ENCODE results near the gene FPR1. TPM values are rescaled to one million over a fixed set of nuclear protein-coding genes. Genes with fewer than 3 reads are reported as not detected.

The FPR1 gene
- total RNA-seq, 6 experiments from 2014 or later: 1.1 to 9.0 (median 5.2) TPM

- Histone ChIP-seq H3K27ac (no peak overlapping the region), H3K4me1 (no peaks in the 10 kb centered on the region), H3K27me3 (no peaks in the 10 kb centered on the region), H3K36me3 (no peaks in the 10 kb centered on the region), H3K9me3 (no peaks in the 10 kb centered on the region), H3K4me3 (no peak overlapping the region)
- no peak for ATAC-seq
- peak in 1 of 3 donors; percentile 34 for DNase-seq
- intact Hi-C loops (cut with DNase I): no loop called here
- WGBS (ENCODE audit: insufficient coverage, low coverage, low lambda C conversion rate, missing lambda C conversion rate): 72% methylated on average over 6 of the region's 9 CpGs
- TF ChIP-seq, protein P1, sequence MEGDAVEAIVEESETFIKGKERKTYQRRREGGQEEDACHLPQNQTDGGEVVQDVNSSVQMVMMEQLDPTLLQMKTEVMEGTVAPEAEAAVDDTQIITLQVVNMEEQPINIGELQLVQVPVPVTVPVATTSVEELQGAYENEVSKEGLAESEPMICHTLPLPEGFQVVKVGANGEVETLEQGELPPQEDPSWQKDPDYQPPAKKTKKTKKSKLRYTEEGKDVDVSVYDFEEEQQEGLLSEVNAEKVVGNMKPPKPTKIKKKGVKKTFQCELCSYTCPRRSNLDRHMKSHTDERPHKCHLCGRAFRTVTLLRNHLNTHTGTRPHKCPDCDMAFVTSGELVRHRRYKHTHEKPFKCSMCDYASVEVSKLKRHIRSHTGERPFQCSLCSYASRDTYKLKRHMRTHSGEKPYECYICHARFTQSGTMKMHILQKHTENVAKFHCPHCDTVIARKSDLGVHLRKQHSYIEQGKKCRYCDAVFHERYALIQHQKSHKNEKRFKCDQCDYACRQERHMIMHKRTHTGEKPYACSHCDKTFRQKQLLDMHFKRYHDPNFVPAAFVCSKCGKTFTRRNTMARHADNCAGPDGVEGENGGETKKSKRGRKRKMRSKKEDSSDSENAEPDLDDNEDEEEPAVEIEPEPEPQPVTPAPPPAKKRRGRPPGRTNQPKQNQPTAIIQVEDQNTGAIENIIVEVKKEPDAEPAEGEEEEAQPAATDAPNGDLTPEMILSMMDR (IDR thresholded peaks at IDR 0.05): no peak
- TF ChIP-seq POLR2A (IDR thresholded peaks at IDR 0.05): no peak
These were observed 54.4 kb downstream of the FPR1 start for GRCh38 chr19:51697169-51697776.

DNA sequence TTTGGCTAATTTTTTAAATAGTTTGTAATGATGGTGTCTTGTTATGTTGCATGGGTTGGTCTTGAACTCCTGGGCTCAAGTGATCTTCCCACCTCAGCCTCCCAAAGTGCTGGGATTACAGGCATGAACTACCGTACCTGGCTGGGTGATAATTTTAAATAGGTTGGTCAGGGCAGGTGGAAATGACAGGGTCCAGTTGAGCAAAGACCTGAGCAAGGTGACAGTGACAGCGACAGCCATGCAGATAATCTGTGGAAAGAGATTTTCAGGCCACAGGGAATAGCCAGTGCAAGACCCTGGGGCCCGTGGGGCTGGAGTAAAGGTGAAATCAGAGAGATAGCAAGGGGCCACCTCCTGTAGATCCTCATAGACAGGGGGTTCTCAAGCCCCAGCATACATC is 55.1 kb downstream of the FPR1 start:
- DNase-seq (no peak), ATAC-seq (no peak)
- 80% methylated on average over 2 of the region's 3 CpGs for WGBS (ENCODE audit: insufficient coverage, low coverage, low lambda C conversion rate, missing lambda C conversion rate)
- intact Hi-C loops (cut with DNase I): no loop called here
- Histone ChIP-seq H3K36me3 (no peaks in the 10 kb centered on the region), H3K4me3 (no peak overlapping the region), H3K27me3 (no peaks in the 10 kb centered on the region), H3K27ac (no peak overlapping the region), H3K9me3 (no peaks in the 10 kb centered on the region), H3K4me1 (no peaks in the 10 kb centered on the region)
- no peak for TF ChIP-seq POLR2A (IDR thresholded peaks at IDR 0.05)
- TF ChIP-seq, protein P1 (IDR thresholded peaks at IDR 0.05): no peak

Other genes starting within 250 kb of the FPR1 start
- gene SIGLEC6, start 220.2 kb downstream of the FPR1 start, total RNA-seq: not detected
- 1 to 10 TPM; 1.2 to 5.2 (median 4.4) TPM for gene ZNF175, start 180.6 kb downstream of the FPR1 start, total RNA-seq
- 1 to 10 TPM in 1 of 6 experiments, under 1 TPM in 2, not detected in 3; 0.89 to 1.1 (median 0.92) TPM for gene SIGLEC5, start 121.5 kb downstream of the FPR1 start, total RNA-seq
- 1 to 10 TPM in 4 of 6 experiments, not detected in 2; 2.9 to 6.1 (median 3.4) TPM for gene SIGLEC14, start 105.1 kb downstream of the FPR1 start, total RNA-seq
- 1 to 10 TPM in 5 of 6 experiments, under 1 TPM in 1; 0.98 to 4.7 (median 2.3) TPM for gene SPACA6, start 58.5 kb downstream of the FPR1 start, total RNA-seq
- gene HAS1, start 27.9 kb downstream of the FPR1 start, total RNA-seq: not detected
- 1 to 10 TPM in 3 of 6 experiments, under 1 TPM in 3; 0.75 to 1.6 (median 1.1) TPM for gene FPR2, start 9.3 kb upstream of the FPR1 start, total RNA-seq
- 10 to 100 TPM in 1 of 6 experiments, 1 to 10 TPM in 5; 2.2 to 13.9 (median 4.6) TPM for gene FPR3, start 43.3 kb upstream of the FPR1 start, total RNA-seq
- gene ZNF577, start 136.1 kb upstream of the FPR1 start, total RNA-seq: 1 to 10 TPM; 1.4 to 6.6 (median 3.8) TPM
- gene ZNF649, start 153.1 kb upstream of the FPR1 start, total RNA-seq: 1 to 10 TPM; 2.0 to 5.4 (median 2.4) TPM
- 1 to 10 TPM in 5 of 6 experiments, under 1 TPM in 1; 0.87 to 2.7 (median 2.2) TPM for gene ZNF613, start 175.6 kb upstream of the FPR1 start, total RNA-seq
- gene ZNF350, start 235.0 kb upstream of the FPR1 start, total RNA-seq: 1 to 10 TPM; 2.5 to 5.8 (median 3.4) TPM